Activated naive CD4-positive, alpha-beta T cell treated with anti-CD3 and anti-CD28 coated beads, Interleukin-2, amount 50 U/mL, for 72 hours (primary cell): ENCODE measurements around the gene NR3C2. TPM values are rescaled to one million over a fixed set of nuclear protein-coding genes. Genes with fewer than 3 reads are reported as not detected.
"Not testable (repeated sequence)": the region's sequence is repeated elsewhere in the genome, so short reads cannot be mapped to it uniquely, and the experiment has no call there.

ENCODE experiments used
- ATAC-seq, 2 donors: fragments of 150-1000 bp; cut with Tn5 transposase; 2 replicates each; pipeline ENCODE4 v1.10.0; 2021; ENCODE audit warnings: mild to moderate bottlenecking in 2 of 2, moderate library complexity in 2 of 2
- DNase-seq, 2 donors: peaks; one replicate each; pipeline ENCODE4 v3.0.0; 2021 to 2022; ENCODE audit warnings: low spot score in 2 of 2
- H3K27ac Mint-ChIP-seq, 2 donors: one replicate each; pipeline ENCODE4 v1.8.0; 2022; ENCODE audit warnings: mild to moderate bottlenecking in 2 of 2, mixed read lengths in 2 of 2
- H3K36me3 Mint-ChIP-seq, 2 donors: one replicate each; pipeline ENCODE4 v1.8.0; 2022; ENCODE audit warnings: mixed read lengths in 2 of 2
- H3K9me3 Mint-ChIP-seq, 2 donors: one replicate each; pipeline ENCODE4 v1.8.0; 2022; ENCODE audit warnings: mixed read lengths in 2 of 2
- total RNA-seq, 2 donors: library from RNA; stranded (reverse); gene quantifications; one replicate each; pipeline ENCODE4 v1.2.3, GENCODE V29; 2022

Gene NR3C2
- total RNA-seq, 2 donors from 2014 or later, result 6.0 to 7.1 TPM

- no peak for ATAC-seq
- H3K27ac Mint-ChIP-seq, result no peak overlapping the region
- no peak for DNase-seq
- H3K36me3 Mint-ChIP-seq, result no peaks in the 10 kb centered on the region
- H3K9me3 Mint-ChIP-seq, result no peaks in the 10 kb centered on the region
Observed at GRCh38 chr4:148211533-148211932, 230.7 kb downstream of the NR3C2 start.

- no peaks in the 10 kb centered on the region for H3K9me3 Mint-ChIP-seq
- DNase-seq (no peak), ATAC-seq (no peak)
- no peak overlapping the region for H3K27ac Mint-ChIP-seq
- no peaks in the 10 kb centered on the region for H3K36me3 Mint-ChIP-seq
Observed at GRCh38 chr4:148210661-148211060, 231.6 kb downstream of the NR3C2 start.

- ATAC-seq (no peak), DNase-seq (no peak)
- Mint-ChIP-seq H3K27ac (no peak overlapping the region), H3K36me3 (no peaks in the 10 kb centered on the region), H3K9me3 (no peaks in the 10 kb centered on the region)
Observed at GRCh38 chr4:148207068-148207467, 235.1 kb downstream of the NR3C2 start.

- H3K9me3 Mint-ChIP-seq, result no peaks in the 10 kb centered on the region
- no peak overlapping the region for H3K27ac Mint-ChIP-seq
- no peaks in the 10 kb centered on the region for H3K36me3 Mint-ChIP-seq
- DNase-seq (no peak), ATAC-seq (no peak)
Observed at GRCh38 chr4:148205476-148205875, 236.7 kb downstream of the NR3C2 start.

- DNase-seq (no peak), ATAC-seq (no peak)
- Mint-ChIP-seq H3K9me3 (no peaks in the 10 kb centered on the region), H3K36me3 (no peaks in the 10 kb centered on the region), H3K27ac (no peak overlapping the region)
Observed at GRCh38 chr4:148204892-148205291, 237.3 kb downstream of the NR3C2 start.

GRCh38 chr4:148204171-148204570, 238.0 kb downstream of the NR3C2 start:
- ATAC-seq, result no peak
- Mint-ChIP-seq H3K27ac (no peak overlapping the region), H3K9me3 (no peaks in the 10 kb centered on the region), H3K36me3 (no peaks in the 10 kb centered on the region)
- DNase-seq, result no peak

- Mint-ChIP-seq H3K27ac (no peak overlapping the region), H3K9me3 (no peaks in the 10 kb centered on the region), H3K36me3 (no peaks in the 10 kb centered on the region)
- ATAC-seq (no peak), DNase-seq (no peak)
Observed at GRCh38 chr4:148203056-148203898, 238.9 kb downstream of the NR3C2 start.

GRCh38 chr4:148200960-148201359, 241.3 kb downstream of the NR3C2 start:
- H3K27ac Mint-ChIP-seq, result no peak overlapping the region
- no peaks in the 10 kb centered on the region for H3K36me3 Mint-ChIP-seq
- DNase-seq (no peak), ATAC-seq (no peak)
- no peaks in the 10 kb centered on the region for H3K9me3 Mint-ChIP-seq

- no peak for DNase-seq
- peaks cover 9 to 11% of the 10 kb centered on the region in 2 donors for H3K36me3 Mint-ChIP-seq
- ATAC-seq, result peak in 1 of 2 donors; percentile 22
- H3K9me3 Mint-ChIP-seq, result no peaks in the 10 kb centered on the region
- H3K27ac Mint-ChIP-seq, result no peak overlapping the region
Observed at GRCh38 chr4:148196164-148196563, 246.1 kb downstream of the NR3C2 start.

GRCh38 chr4:148192526-148192925, 249.7 kb downstream of the NR3C2 start:
- no peak for ATAC-seq
- Mint-ChIP-seq H3K9me3 (peaks cover 0 to 9% of the 10 kb centered on the region in 2 donors), H3K36me3 (peaks cover 9 to 17% of the 10 kb centered on the region in 2 donors), H3K27ac (no peak overlapping the region)
- DNase-seq, result no peak

GRCh38 chr4:148187454-148188222, 254.6 kb downstream of the NR3C2 start:
- not testable (repeated sequence) for DNase-seq, H3K27ac Mint-ChIP-seq, ATAC-seq
- H3K9me3 Mint-ChIP-seq, result peaks cover 9 to 14% of the 10 kb centered on the region in 2 donors
- peaks cover 19 to 26% of the 10 kb centered on the region in 2 donors for H3K36me3 Mint-ChIP-seq

GRCh38 chr4:148184922-148185321, 257.3 kb downstream of the NR3C2 start:
- DNase-seq (no peak), ATAC-seq (no peak)
- Mint-ChIP-seq H3K36me3 (peaks cover 10 to 15% of the 10 kb centered on the region in 2 donors), H3K9me3 (peaks cover 9 to 12% of the 10 kb centered on the region in 2 donors), H3K27ac (peak overlapping the region in 1 of 2 donors; percentile 15)

- ATAC-seq (no peak), DNase-seq (no peak)
- Mint-ChIP-seq H3K9me3 (peaks cover 4 to 9% of the 10 kb centered on the region in 2 donors), H3K36me3 (peaks cover 9 to 10% of the 10 kb centered on the region in 2 donors), H3K27ac (no peak overlapping the region)
Observed at GRCh38 chr4:148182230-148182911, 259.8 kb downstream of the NR3C2 start.

- H3K36me3 Mint-ChIP-seq, result peaks cover 10 to 17% of the 10 kb centered on the region in 2 donors
- peaks cover 5 to 7% of the 10 kb centered on the region in 2 donors for H3K9me3 Mint-ChIP-seq
- H3K27ac Mint-ChIP-seq, result no peak overlapping the region
- no peak for DNase-seq
- ATAC-seq, result no peak
Observed at GRCh38 chr4:148173397-148174017, 268.7 kb downstream of the NR3C2 start.

- H3K9me3 Mint-ChIP-seq, result peaks cover 5 to 7% of the 10 kb centered on the region in 2 donors
- ATAC-seq (no peak), DNase-seq (no peak)
- H3K27ac Mint-ChIP-seq, result no peak overlapping the region
- peaks cover 10 to 17% of the 10 kb centered on the region in 2 donors for H3K36me3 Mint-ChIP-seq
Observed at GRCh38 chr4:148171596-148171995, 270.6 kb downstream of the NR3C2 start.
